Stimulated activated CD8-positive, alpha-beta memory T cell treated with anti-CD3 and anti-CD28 coated beads, Interleukin-2, amount 100 ng/mL, for 1 hour (primary cell): ENCODE measurements around the gene TUBB8.
"Not testable (repeated sequence)": the region's sequence is repeated elsewhere in the genome, so short reads cannot be mapped to it uniquely, and the experiment has no call there.

Experiments used
- DNase-seq, 2 donors: peaks; one replicate each; pipeline ENCODE4 v3.0.0-alpha.2; 2020; ENCODE audit warnings: low read depth in 2 of 2

TUBB8 gene

DNA sequence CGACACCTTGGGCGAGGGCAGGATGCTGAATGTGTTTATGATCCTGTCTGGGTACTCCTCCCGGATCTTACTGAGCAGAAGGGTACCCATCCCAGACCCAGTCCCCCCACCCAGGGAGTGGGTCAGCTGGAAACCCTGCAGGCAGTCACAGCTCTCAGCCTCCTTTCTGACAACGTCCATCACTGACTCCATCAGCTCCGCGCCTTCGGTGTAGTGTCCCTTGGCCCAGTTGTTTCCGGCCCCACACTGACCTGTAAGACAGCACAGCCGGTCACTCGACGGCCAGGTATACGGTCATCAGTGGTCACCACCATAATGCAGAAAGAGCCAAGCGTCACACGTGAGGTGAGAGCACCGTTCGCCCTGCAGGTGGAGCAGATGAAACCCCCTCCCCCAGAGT is 1.2 kb downstream of the TUBB8 start:
- not testable (repeated sequence) for DNase-seq

- not testable (repeated sequence) for DNase-seq
Measured at GRCh38 chr10:13315-13635, 35.8 kb downstream of the TUBB8 start.

DNA sequence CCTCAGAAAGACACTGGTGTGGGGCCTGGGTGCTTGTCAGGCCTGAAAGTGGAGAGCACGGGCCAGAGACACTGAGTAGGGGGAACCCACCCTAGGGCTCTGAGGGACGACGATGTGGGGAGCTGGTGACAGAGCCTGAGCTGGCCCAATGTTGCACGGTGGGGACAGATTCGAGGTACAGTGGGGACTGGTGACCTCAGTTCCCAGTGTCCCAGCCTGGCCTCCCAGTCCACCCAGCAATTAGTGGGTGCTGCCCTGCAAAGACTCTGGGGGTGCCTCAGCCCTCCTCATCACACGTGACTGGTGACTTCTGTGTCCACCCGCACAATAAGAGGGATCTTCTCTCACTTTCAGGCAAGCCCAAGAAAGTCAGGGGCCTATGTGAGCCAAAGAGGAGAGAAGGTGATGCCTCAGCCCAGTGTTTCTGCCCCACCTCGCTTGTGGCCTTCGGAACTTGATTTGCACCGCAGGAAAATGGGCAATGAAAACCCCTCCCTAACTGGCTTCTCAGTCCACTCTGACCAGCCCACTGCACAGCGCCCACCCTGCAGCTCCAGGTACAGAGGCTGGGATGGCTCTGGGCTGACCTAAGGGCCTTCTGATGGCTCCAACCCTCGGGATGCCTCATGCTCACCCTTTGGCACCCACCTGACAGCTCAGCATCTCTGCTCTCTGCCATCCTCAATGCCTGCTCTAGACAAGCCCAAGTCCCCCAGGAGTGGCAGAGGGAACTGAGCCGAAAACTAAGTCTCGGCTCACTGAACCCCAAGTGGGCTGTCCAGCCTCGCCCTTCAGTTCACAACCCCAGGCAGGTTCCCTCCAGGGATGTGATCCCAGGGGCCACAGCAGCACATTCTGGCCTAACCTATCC is 36.4 kb downstream of the TUBB8 start:
- DNase-seq, result not testable (repeated sequence)

DNA sequence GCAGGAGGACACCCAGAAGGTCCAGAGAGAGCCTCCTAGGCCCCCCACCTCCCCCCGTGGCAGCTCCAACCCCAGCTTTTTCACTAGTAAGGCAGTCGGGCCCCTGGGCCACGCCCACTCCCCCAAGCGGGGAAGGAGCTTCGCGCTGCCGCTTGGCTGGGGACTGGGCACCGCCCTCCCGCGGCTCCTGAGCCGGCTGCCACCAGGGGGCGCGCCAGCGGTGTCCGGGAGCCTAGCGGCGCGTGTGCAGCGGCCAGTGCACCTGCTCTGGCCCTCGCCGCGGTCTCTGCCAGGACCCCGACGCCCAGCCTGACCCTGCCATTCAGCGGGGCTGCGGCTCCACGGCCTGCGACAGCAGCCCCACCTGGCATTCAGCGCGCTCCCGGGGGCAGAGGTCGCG is 37.8 kb downstream of the TUBB8 start:
- not testable (repeated sequence) for DNase-seq

- DNase-seq, result not testable (repeated sequence)
Measured at GRCh38 chr10:10261-10971, 38.7 kb downstream of the TUBB8 start.
